GM23248 (cell line): Measurements from ENCODE around the gene TBC1D12.

ENCODE experiments used
- EZH2 ChIP-seq: fragments of 200-600 bp; sonication (generic); IDR thresholded peaks from 2 replicates; pipeline ENCODE4 v1.6.1; 2018; ENCODE audit warnings: antibody characterized with exemption, mild to moderate bottlenecking; ENCODE audit not compliant: insufficient read depth, poor library complexity, severe bottlenecking
- EZH2phosphoT487 ChIP-seq: fragments of 200-600 bp; sonication (generic); IDR thresholded peaks from 2 replicates; pipeline ENCODE4 v1.6.1; 2018; ENCODE audit warnings: antibody characterized with exemption, moderate library complexity, mild to moderate bottlenecking, low read depth; ENCODE audit not compliant: insufficient read depth

GRCh38 chr10:94363251-94363565 is 39.1 kb upstream of the TBC1D12 start:
- no peak for TF ChIP-seq EZH2
- TF ChIP-seq EZH2phosphoT487, result no peak
